Common myeloid progenitor, CD34-positive (primary cell): Measurements from ENCODE around the gene ADAT2.
"Not testable (repeated sequence)": the region's sequence is repeated elsewhere in the genome, so short reads cannot be mapped to it uniquely, and the experiment has no call there.

Source experiments
- CTCF ChIA-PET: fragments of 350-600 bp; sonication (Branson Sonifier 250); formaldehyde crosslinking; loops from one replicate; lab custom pipeline; 2021; ENCODE audit warnings: antibody characterized with exemption; lab: Charles Lee
- POLR2A ChIA-PET: fragments of 350-600 bp; sonication (Branson Sonifier 250); formaldehyde crosslinking; loops from one replicate; lab custom pipeline; 2021; ENCODE audit warnings: antibody characterized with exemption; lab: Charles Lee
- DNase-seq, 3 donors: peaks; one replicate each; pipeline versions ENCODE4 v3.0.0 to v3.0.0-alpha.2; 2013
- H3K27ac ChIP-seq, 2 experiments: 1 replicate in 1 of 2; 2 replicates in 1 of 2; pipeline ENCODE4 v1.7.0; 2013; ENCODE audit warnings: inconsistent platforms in 2 of 2, low read length in 2 of 2, mild to moderate bottlenecking in 2 of 2, low read depth in 1 of 2, moderate library complexity in 1 of 2; ENCODE audit not compliant: severe bottlenecking in 2 of 2, insufficient read depth in 1 of 2, poor library complexity in 1 of 2
- H3K27me3 ChIP-seq, 5 experiments: replicated peaks in 2 of 5; 1 replicate in 3 of 5; 2 replicates in 2 of 5; pipeline versions ENCODE4 v1.6.1 to v1.7.0; 2013; ENCODE audit warnings: low read length in 4 of 5, mild to moderate bottlenecking in 2 of 5, moderate library complexity in 2 of 5, inconsistent platforms in 1 of 5; ENCODE audit not compliant: insufficient read depth in 5 of 5, control insufficient read depth in 4 of 5
- H3K36me3 ChIP-seq, 4 experiments: 1 replicate in 2 of 4; 2 replicates in 2 of 4; pipeline versions ENCODE4 v1.6.1 to v1.7.0; 2013; ENCODE audit warnings: low read length in 3 of 4, control low read depth in 1 of 4, mild to moderate bottlenecking in 1 of 4; ENCODE audit not compliant: control insufficient read depth in 4 of 4, insufficient read depth in 4 of 4
- H3K4me1 ChIP-seq, 4 experiments: 1 replicate in 3 of 4; 2 replicates in 1 of 4; pipeline versions ENCODE4 v1.6.1 to v1.7.1; 2013; ENCODE audit warnings: low read length in 3 of 4, mild to moderate bottlenecking in 3 of 4, control low read depth in 1 of 4, inconsistent platforms in 1 of 4, moderate library complexity in 1 of 4; ENCODE audit not compliant: control insufficient read depth in 4 of 4, insufficient read depth in 4 of 4; ENCODE audit errors: control extremely low read depth in 1 of 4
- H3K4me3 ChIP-seq, 7 experiments: 1 replicate in 4 of 7; 2 replicates in 3 of 7; pipeline versions ENCODE4 v1.5.1 to v1.7.0; 2013; ENCODE audit warnings: mild to moderate bottlenecking in 7 of 7, low read length in 6 of 7, moderate library complexity in 6 of 7, inconsistent platforms in 2 of 7, low read depth in 2 of 7, control low read depth in 1 of 7; ENCODE audit not compliant: insufficient read depth in 4 of 7, control insufficient read depth in 1 of 7; ENCODE audit errors: extremely low read depth in 1 of 7
- H3K9me3 ChIP-seq, 5 experiments: 1 replicate in 4 of 5; 2 replicates in 1 of 5; pipeline versions ENCODE4 v1.6.1 to v1.7.1; 2013; ENCODE audit warnings: low read length in 4 of 5, mild to moderate bottlenecking in 2 of 5, inconsistent platforms in 1 of 5, low read depth in 1 of 5, moderate library complexity in 1 of 5; ENCODE audit not compliant: control insufficient read depth in 4 of 5, insufficient read depth in 2 of 5; ENCODE audit errors: control extremely low read depth in 1 of 5
- WGBS: methylation state at CpG from one replicate; pipeline ENCODE4 v1.1.5; 2013; ENCODE audit not compliant: insufficient coverage; 5-methylcytosine and 5-hydroxymethylcytosine counted together

The ADAT2 gene

GRCh38 chr6:143465546-143465945 lies 15.1 kb upstream of the ADAT2 start:
- peaks cover 0 to 17% (median 12%) of the 10 kb centered on the region in 4 experiments for H3K36me3 ChIP-seq
- WGBS = 94% methylated on average over 2 of the region's 2 CpGs
- peaks cover 0 to 9% (median under 1%) of the 10 kb centered on the region in 4 experiments for H3K4me1 ChIP-seq
- no peaks in the 10 kb centered on the region for H3K27me3 ChIP-seq
- CTCF ChIA-PET = no interaction called here
- POLR2A ChIA-PET = no interaction called here
- no peaks in the 10 kb centered on the region for H3K9me3 ChIP-seq
- DNase-seq = no peak
- H3K4me3 ChIP-seq = no peak overlapping the region
- no peak overlapping the region for H3K27ac ChIP-seq

- no peak overlapping the region for H3K27ac ChIP-seq
- CTCF ChIA-PET = no interaction called here
- DNase-seq = no peak
- WGBS = 29% methylated on average over 1 of the region's 2 CpGs
- H3K4me1 ChIP-seq = peaks cover 0 to 5% (median under 1%) of the 10 kb centered on the region in 4 experiments
- peaks cover 2 to 13% (median 11%) of the 10 kb centered on the region in 4 experiments for H3K36me3 ChIP-seq
- no peaks in the 10 kb centered on the region for H3K27me3 ChIP-seq
- POLR2A ChIA-PET = no interaction called here
- H3K4me3 ChIP-seq = no peak overlapping the region
- no peaks in the 10 kb centered on the region for H3K9me3 ChIP-seq
Observed at GRCh38 chr6:143457563-143458359, 7.3 kb upstream of the ADAT2 start.

GRCh38 chr6:143451531-143451930 lies 1.0 kb upstream of the ADAT2 start:
- H3K4me1 ChIP-seq = peaks cover 13 to 32% (median 24%) of the 10 kb centered on the region in 4 experiments
- H3K4me3 ChIP-seq = peak overlapping the region in 6 of 7 experiments; percentile 78 to 99 (median 93)
- CTCF ChIA-PET = no interaction called here
- WGBS = no CpG with 5 or more reads among the region's 4 CpGs
- H3K27ac ChIP-seq = peak overlapping the region; percentile 71 to 88
- peaks cover 0 to 3% (median under 1%) of the 10 kb centered on the region in 4 experiments for H3K36me3 ChIP-seq
- peak; percentile 1 to 36 (median 15) for DNase-seq
- H3K27me3 ChIP-seq = no peaks in the 10 kb centered on the region
- POLR2A ChIA-PET = no interaction called here
- H3K9me3 ChIP-seq = no peaks in the 10 kb centered on the region

GRCh38 chr6:143449714-143450452 lies 612 bp downstream of the ADAT2 start:
- DNase-seq = peak; percentile 83 to 96 (median 92)
- H3K4me1 ChIP-seq = peaks cover 13 to 32% (median 24%) of the 10 kb centered on the region in 4 experiments
- no peaks in the 10 kb centered on the region for H3K9me3 ChIP-seq
- WGBS = 0% methylated on average over 7 of the region's 19 CpGs
- H3K4me3 ChIP-seq = peak overlapping the region; percentile 70 to 99 (median 90)
- no peaks in the 10 kb centered on the region for H3K27me3 ChIP-seq
- peaks cover 0 to 9% (median under 1%) of the 10 kb centered on the region in 4 experiments for H3K36me3 ChIP-seq
- POLR2A ChIA-PET = interaction anchor here (0.5 to 0.6 kb wide), 2 partner anchors 46 to 564 kb away, joined by 3 read pairs; no protein-coding TSS in a partner anchor
- H3K27ac ChIP-seq = peak overlapping the region; percentile 43 to 88
- CTCF ChIA-PET = interaction anchor here (1.4 to 1.8 kb wide), 2 partner anchors 18 to 24 kb away, joined by 3 to 4 read pairs; no protein-coding TSS in a partner anchor

GRCh38 chr6:143449082-143449713 lies 1.3 kb downstream of the ADAT2 start:
- Histone ChIP-seq H3K9me3 (no peaks in the 10 kb centered on the region), H3K4me1 (peaks cover 13 to 32% (median 24%) of the 10 kb centered on the region in 4 experiments), H3K27ac (peak overlapping the region in 1 of 2 experiments; percentile 88), H3K27me3 (no peaks in the 10 kb centered on the region), H3K4me3 (peak overlapping the region in 6 of 7 experiments; percentile 78 to 99 (median 91)), H3K36me3 (peaks cover 0 to 9% (median under 1%) of the 10 kb centered on the region in 4 experiments)
- WGBS = 100% methylated on average over 3 of the region's 6 CpGs
- POLR2A ChIA-PET = interaction anchor here (0.6 kb wide), 1 partner anchor 45 kb away, joined by 3 read pairs; no protein-coding TSS in a partner anchor
- no peak for DNase-seq
- CTCF ChIA-PET = interaction anchor here (1.8 kb wide), 1 partner anchor 23 kb away, joined by 4 read pairs; no protein-coding TSS in a partner anchor

GRCh38 chr6:143447865-143448264 lies 2.6 kb downstream of the ADAT2 start:
- H3K4me3 ChIP-seq, CTCF ChIA-PET, H3K9me3 ChIP-seq, H3K27me3 ChIP-seq, H3K27ac ChIP-seq, DNase-seq, POLR2A ChIA-PET: not testable (repeated sequence)
- WGBS = no CpG with 5 or more reads among the region's 2 CpGs
- H3K4me1 ChIP-seq = peaks cover 13 to 32% (median 21%) of the 10 kb centered on the region in 4 experiments
- peaks cover 0 to 12% (median 0%) of the 10 kb centered on the region in 4 experiments for H3K36me3 ChIP-seq
